HG02943 (cell line): ENCODE results near the gene KLRK1.
A peak's percentile ranks its signal among the peaks of the same experiment; 100 is the strongest.
"Not testable (repeated sequence)": the region's sequence is repeated elsewhere in the genome, so short reads cannot be mapped to it uniquely, and the experiment has no call there.

Experiments used
- ATAC-seq: cut with Tn5 transposase; IDR thresholded peaks from one replicate; pipeline ENCODE4 v1.9.1; 2021; ENCODE audit warnings: mild to moderate bottlenecking, low read depth, moderate library complexity; ENCODE audit not compliant: unreplicated experiment

Gene KLRK1

DNA sequence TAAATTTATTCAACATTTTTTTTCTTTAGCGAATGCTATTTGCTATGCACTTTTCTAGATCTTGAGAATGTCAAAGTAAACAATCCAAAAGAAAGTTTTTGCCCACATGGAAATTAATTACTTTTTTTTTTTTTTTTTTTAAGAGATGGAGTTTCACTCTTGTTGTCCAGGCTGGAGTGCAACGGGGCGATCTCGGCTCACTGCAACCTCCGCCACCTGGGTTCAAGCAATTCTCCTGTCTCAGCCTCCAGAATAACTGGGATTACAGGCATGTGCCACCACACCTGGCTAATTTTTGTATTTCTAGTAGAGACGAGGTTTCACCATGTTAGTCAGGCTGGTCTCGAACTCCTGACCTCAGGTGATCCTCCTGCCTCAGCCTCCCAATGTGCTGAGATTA, 1.1 kb upstream of the KLRK1 start:
- ATAC-seq = not testable (repeated sequence)

DNA sequence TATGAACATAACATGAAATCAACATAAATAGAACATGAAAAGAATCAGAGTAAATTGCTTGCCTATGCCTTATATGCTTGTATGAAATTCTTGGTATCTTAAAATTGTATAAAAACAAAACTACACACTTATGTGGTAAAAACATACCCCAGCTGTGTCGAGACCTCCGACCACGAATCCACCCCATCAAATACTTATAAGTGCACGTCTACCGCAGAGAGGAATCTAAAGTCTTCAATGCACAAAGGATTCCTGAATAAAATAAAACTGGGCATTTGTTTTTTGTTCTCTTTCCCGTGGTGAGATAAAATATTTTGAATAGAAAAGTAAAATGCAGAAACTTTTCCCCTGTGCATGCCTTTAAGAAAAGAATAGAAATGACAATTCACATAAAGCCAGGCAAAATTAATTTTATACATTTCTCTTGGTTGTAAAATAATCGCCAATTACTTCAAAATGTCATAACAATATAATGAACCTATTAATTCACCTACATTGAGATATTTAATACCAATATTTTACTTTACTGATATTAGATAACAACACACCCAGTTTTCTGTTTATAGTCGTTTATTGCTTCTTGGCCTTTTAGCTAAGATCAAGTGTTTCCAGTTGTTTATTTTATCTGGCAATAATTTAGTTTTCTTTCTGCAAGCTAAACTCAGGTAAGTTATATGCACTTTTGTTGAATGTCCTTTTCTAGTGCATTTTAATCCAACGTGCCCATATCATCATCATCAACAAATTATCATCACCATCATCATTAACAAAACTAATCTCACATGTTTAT, 1.0 kb downstream of the KLRK1 start:
- no peak for ATAC-seq

- ATAC-seq = not testable (repeated sequence)
Observed at GRCh38 chr12:10387498-10387897, 2.3 kb downstream of the KLRK1 start.

- ATAC-seq = no peak
Observed at GRCh38 chr12:10386857-10387256, 3.0 kb downstream of the KLRK1 start.

- ATAC-seq = no peak
Observed at GRCh38 chr12:10385166-10385613, 4.7 kb downstream of the KLRK1 start.

- no peak for ATAC-seq
Observed at GRCh38 chr12:10384191-10384590, 5.7 kb downstream of the KLRK1 start.

DNA sequence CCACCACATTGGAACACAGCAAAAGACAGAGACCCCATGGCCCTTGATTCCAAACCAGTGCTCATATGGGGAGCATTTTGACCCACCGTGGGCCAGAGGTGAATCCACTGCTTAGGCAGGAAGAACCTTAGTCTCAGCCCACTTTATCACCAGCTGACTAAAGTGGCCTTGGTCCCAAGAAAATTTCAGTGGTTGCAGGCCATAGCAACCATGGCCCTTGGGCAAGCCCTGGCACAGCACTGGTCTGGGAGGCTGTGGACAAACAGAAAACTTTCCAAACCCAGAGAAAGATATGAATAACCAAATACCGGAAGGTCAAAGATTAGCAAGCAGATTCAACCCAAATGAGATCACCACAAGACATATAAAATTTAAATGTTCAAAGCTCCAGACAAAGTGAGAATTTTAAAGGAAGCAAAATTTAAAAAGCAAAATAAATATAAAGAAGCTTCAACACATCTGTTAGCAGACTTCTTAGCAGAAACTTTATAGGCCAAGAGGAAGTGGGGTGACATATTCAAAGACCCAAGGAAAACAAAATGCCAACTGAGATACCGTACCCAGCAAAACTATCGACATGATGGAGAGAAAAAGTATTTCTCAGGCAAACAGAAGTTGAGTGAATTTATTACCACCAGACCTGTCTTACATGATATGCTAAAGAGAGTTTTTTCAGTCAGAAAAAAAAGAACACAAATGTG, 7.8 kb downstream of the KLRK1 start:
- no peak for ATAC-seq

GRCh38 chr12:10378737-10379136, 11.1 kb downstream of the KLRK1 start:
- not testable (repeated sequence) for ATAC-seq

- no peak for ATAC-seq
Observed at GRCh38 chr12:10374624-10375018, 15.2 kb downstream of the KLRK1 start.

DNA sequence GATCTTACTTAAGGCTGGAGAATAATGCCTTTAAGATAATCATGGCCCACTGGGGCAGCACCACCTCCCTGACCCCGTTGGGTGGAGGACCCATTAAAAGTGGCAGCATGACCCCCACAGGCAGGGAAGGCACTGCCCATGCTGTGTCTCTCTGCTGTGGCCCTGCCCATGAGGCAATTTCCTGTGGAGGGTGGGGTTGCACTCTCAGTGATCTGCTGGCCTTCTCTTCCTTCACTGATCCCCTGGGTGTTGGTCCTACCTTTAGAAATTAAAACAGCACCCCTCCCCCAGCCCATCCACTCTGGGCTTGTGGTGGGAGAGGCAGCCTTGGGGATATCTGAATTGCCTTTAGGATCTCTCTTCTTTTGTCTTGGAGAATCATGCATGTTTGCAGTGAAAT, 17.3 kb downstream of the KLRK1 start:
- ATAC-seq = no peak

DNA sequence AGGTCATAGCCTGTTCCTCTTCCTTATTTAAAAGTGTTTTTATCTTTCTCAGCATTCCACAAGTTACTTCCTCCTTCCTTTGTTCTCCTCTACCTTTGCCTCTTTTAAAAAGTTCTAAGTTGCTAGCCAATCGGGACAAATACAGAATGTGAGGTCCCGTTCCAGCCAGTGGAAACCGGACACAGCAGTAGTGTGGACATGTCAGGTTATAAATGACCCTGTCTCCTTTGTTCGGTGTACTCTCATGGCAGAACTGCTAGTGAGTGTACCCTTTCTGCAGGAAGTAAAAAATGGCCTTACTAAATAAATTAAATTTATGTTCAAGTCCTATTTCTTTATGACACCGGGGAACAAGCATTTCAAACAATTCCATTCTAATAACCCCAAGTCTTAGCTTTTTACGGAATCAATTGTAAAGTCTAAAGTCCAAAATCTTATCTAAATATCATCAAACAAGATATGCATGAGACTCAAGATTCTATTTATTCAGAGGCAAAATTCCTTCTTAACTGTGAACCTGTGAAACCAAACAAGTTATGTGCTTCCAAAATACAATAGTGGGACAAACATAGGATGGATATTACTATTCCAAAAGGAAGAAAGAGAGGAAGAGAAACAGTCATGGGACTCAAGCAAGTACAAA, 17.8 kb downstream of the KLRK1 start:
- ATAC-seq = not testable (repeated sequence)

DNA sequence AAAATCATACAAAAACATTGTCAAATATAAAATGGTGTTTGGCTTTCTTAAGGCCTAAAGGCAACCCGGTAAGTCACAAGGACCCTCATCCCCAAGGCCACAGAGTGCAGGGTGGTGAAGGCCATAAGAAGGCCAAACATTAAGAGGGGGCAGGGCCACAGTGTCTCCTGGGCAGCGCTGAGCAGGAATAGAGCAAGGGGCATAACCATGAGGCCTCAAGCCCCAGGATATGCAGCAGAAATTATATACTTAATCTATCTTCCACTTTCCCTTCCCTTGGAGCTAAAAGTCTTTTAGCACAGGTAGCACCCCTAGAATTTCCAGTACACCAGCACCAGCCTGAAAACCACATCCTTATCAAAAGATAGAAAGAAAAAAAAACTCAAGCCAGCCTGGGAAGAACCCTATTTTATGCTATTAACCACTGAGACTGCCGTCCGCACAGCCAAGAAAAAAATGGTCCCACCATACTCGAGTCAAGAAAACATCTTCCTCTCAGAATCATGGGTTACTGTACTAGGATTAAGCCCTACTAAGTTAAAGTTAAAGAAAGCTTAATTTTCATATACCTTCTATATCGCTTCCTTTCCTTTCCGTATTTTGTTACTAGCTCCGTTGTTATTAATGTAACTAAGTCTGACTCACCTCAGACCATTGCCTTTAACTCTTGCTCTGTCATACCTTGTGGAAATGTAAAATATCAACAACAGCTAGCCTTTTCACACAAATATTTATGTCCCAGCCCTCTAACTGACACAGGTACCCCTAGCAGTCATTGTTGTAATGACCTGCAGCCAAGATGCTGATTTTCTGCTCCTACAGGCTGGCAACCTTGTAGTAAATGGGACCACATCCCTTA, 20.1 kb downstream of the KLRK1 start:
- ATAC-seq = no peak

DNA sequence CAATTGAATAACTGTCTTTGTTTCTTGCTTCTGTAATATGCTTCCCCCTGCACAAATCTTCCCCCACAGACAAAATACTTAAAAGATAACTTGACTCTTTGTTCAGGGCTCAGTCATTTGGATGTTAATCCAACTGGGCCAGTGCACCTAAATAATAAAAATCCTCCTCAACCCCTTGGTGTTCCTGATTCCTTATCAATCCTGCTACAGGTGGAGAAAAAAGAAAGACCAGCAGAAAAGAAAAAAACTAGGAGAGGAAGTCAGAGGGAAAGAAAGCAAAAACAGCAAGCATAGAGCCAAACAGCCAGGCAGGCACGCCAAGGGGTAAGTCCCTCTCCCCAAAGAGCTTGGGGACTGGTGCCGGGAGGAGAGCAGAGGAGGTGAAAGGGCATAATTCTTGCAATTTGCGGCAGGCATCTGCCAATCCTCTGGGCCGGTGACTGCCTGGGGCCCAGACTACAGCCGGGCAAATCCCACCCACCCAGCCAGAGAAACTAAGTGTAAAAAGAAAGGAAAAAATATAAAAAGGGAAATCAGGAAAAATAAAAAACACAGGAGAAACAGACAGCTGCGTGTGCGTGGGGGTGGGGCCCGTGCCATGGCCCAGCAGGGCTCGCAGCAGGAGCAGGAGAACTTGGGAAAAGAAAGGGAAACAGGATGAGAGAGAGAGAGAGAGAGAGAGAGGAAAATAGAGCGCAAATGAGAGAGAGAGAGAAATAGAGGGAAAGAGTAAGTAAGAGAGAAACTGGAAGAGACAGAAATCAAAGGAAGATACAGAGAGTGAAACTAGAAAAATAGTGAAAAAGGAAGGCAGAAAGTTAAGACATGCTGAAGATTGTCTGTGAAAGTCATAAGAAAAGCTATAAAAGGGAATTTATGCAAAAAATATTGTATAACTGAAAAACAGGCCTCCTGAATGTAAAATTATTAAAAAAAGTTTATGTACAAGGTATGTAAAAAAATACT, 21.4 kb downstream of the KLRK1 start:
- ATAC-seq = no peak

DNA sequence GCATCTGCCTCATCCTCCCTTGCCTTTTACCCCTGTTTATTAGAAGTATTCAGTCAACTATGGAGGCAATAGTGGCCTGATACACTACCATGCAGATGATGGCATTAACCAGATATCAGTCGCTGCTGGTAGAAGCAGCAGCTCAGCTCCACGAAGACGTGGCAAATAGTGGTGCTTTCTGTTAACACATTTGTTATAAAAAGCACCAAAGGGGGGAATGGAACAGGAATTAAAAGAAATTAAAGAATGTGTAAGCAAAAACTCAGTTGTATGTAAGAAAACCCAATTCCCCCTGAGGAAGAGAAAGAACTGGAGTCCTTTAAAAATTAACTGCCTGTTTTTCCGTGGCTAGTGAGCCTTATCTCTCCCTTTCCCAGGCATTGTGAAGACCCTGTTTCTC, 22.1 kb downstream of the KLRK1 start:
- ATAC-seq = not testable (repeated sequence)

- ATAC-seq = no peak
Observed at GRCh38 chr12:10366875-10367274, 23.0 kb downstream of the KLRK1 start.

- ATAC-seq = no peak
Observed at GRCh38 chr12:10365696-10366405, 24.0 kb downstream of the KLRK1 start.

- ATAC-seq = peak; percentile 58
Observed at GRCh38 chr12:10364815-10365622, 24.8 kb downstream of the KLRK1 start.
